ENCODE measurements around the gene ANKRD12.

GRCh38 chr18:9234528-9234927 lies 97.9 kb downstream of the ANKRD12 start:
- TF ChIP-seq, protein P1, sequence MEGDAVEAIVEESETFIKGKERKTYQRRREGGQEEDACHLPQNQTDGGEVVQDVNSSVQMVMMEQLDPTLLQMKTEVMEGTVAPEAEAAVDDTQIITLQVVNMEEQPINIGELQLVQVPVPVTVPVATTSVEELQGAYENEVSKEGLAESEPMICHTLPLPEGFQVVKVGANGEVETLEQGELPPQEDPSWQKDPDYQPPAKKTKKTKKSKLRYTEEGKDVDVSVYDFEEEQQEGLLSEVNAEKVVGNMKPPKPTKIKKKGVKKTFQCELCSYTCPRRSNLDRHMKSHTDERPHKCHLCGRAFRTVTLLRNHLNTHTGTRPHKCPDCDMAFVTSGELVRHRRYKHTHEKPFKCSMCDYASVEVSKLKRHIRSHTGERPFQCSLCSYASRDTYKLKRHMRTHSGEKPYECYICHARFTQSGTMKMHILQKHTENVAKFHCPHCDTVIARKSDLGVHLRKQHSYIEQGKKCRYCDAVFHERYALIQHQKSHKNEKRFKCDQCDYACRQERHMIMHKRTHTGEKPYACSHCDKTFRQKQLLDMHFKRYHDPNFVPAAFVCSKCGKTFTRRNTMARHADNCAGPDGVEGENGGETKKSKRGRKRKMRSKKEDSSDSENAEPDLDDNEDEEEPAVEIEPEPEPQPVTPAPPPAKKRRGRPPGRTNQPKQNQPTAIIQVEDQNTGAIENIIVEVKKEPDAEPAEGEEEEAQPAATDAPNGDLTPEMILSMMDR (conservative IDR thresholded peaks at IDR 0.05; ENCODE audit: low read depth in 2 of 2): no peak
- TF ChIP-seq EZH2 (IDR thresholded peaks at IDR 0.05; ENCODE audit: low read depth, unreplicated experiment) (no peak), POLR2AphosphoS5 (IDR thresholded peaks at IDR 0.05; ENCODE audit: low read depth) (no peak), STAT1 (IDR thresholded peaks at IDR 0.05; ENCODE audit: unreplicated experiment) (no peak)
